Glomerular visceral epithelial cell (primary cell): ENCODE results near the gene ALDH1A2.
"Not testable (repeated sequence)": the region's sequence is repeated elsewhere in the genome, so short reads cannot be mapped to it uniquely, and the experiment has no call there.

Experiments used
- DNase-seq: peaks from one replicate; pipeline ENCODE4 v3.0.0-alpha.2; 2016; ENCODE audit errors: extremely low spot score

The ALDH1A2 gene

DNA sequence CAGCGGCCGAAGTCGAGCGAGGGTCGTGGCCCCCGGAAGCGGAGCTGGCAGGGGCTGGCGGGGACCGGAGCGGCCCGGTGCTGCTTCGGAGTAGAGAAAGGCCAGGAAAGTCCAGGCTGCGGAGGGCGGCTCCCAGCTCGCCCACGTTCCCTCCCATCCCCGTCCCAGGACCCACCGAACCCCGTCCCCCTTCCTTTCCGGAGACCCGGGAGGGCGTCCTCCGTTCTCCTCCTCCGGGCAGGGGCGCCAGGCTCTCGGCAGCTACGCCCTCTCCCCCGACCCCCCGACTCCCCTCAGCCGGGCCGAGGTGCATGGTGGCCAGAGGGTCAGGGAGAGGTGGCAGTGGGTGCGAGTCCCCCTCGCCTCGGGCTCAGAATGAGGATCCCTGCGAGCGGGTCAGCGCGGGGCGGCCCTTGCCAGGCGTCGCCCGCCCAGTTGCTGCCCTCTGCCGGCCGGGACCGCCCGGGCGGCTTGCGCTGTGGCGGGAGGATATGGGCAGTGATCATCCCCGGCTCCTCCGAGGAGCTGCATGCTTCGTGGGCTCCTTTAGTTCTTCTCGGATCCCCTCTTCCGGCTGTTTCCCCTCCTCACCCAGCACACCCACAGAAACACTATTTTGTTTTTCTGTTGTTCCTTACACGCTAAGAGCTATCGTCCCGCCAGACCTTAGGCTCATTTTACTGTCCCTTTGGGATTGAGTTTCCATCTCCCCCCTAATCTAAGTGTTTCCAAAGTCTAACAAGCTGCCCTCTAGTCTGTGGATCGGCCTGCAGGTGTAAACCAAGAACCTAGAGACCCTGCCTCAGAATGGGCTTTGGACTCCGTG lies 744 bp upstream of the ALDH1A2 start:
- peak; percentile 57 for DNase-seq

DNA sequence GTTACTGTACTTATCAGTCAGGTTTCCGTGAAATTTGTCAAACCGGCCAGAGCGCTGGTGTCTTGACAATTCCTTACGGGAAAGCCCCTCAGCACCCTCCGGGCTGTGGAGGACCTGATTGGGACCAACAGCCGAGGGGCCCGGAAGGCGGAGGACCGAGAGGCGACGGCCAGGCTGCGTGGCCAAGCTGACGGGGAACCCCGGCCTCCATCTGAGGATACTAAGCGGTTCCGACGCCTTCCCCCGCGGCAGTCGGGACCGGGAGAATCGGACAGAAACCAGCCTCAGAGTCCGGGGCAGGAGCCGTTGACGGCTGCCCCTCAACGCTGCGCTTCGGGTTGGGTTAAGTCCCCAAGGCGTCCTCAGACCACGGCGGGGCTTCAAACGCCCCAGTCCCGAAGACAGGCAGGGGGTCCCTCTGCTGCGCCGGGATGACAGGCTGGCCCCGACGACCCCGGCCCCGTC lies 499 bp downstream of the ALDH1A2 start:
- no peak for DNase-seq

DNA sequence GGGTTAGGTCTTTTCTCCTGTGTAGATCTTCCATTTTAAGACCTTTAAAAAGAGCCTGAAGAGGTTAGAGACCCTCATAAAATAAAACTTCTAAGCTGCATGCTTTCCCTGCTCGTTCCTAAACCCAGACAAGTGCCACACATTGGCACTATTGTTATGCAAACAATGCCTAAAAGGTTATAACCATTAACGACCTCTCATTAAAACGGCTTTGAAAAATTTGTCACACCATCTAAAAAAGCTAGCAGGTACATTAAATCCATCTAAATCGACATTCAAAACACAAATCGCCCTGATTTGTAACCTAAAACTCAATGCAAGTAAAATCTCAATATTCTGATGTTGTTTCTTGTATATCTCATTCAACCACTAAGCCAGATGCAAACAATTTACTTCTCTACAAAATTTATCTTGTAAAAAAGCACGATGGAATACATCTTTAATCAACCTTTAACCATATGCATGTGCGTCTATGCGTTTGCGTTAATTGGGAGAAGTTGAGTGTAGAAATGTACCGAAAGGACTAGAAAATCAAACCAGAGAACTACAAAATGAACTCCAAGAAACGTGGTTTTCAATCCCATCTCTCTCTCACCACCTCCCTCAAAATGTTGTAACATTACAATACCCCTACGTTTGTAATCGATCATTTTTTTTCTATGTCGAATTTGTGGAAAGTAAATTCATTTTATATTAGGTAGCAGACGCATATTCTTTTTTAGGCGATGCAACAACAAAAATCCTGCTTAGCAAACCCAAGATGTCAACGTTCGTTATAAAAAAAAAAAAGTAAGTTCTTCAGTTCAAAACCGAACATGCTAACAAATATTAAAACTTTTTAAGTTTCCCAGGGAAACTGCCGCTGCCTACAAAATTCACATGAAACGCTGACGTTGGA lies 1.2 kb downstream of the ALDH1A2 start:
- DNase-seq: no peak

DNA sequence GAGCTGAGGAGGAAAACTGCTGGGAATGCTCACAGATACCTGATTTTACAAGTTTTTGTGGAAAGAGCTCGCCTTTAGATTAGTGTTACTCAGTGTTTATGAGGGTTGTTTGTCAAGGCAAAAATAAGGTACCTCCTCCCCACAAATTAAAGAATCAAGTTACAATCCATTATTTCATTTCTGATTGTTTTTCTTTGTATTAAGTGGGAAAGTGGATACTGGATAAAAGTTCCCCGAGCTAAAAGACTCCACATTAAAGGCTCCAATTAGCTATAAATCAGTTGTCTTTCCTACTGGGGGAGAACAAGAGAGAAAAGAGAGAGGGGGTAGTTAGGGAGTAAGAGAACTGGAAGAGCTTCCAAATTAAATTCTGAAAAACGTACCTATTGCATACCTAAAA lies 1.9 kb downstream of the ALDH1A2 start:
- DNase-seq: no peak

DNA sequence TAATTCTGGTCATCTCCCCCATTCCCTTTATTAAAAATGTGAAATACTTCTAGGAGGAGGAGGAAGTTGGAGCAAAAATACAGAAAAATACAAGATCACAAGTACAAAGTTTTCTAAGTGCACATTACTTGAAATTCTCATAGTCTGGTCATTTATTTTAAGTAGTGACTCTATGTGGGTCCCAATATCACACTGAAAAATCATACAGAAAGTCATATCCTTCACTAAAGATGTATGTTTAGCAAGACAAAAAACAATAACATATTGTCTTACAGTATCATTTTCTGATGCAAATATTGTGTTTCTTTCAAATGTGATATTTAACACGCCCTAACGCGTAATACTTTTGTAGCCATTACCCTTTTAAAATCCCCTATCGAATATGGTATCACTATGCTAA lies 2.5 kb downstream of the ALDH1A2 start:
- no peak for DNase-seq

DNA sequence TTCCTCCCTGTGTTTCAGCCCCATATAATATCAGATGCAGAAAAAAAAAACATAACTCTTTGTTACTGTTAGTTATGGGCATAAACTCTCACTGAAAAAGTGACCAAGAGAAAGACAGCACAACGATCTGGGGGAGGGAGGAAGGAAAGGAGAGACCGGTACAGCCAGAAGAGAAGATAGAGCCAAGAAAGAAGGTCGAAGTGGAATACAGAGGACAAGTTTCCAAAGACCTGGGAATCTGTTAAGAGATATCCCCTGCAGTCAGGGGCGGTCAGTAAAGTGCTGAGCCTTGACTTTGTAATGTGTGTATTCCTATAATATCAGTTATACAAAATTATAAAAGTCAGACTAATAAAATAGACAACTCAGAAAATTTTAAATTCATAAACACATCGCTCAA lies 3.3 kb downstream of the ALDH1A2 start:
- no peak for DNase-seq

DNA sequence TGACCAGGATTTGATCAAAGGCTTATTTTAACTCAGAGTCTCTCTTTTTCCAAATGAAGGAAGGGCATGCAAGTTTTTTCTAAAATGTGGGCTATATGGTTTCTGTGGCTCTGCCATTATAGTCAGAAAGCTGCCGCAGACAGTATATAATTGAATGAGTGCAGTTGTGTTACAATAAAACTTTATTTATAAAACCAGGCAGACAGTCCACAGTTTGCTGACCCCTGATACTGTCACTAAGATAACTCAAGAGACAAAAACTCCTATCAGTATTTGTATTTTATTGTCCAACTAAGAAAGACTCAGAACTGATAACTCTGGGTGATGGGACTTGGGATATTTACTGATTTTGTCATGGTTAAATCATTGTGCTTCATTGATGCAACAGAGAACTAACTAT lies 4.9 kb downstream of the ALDH1A2 start:
- no peak for DNase-seq

DNA sequence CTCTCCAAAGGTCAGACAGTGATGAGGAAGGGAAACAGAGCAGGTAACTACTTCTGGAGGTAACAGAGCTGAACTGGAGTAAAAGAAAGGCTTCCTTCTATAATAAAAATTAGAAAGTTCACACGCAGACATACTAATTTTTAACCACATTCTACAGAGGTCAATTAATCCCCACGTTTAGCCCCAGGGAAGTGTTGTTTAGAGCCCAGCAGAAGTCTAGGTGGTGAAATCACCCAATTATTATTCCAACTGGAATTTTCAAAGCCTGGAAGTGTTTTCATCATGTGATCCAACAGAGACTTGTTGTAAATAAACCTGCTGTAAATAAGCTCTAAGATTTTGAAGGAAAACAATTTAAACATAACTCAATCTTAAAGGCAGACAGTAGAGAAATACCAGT lies 6.8 kb downstream of the ALDH1A2 start:
- no peak for DNase-seq

DNA sequence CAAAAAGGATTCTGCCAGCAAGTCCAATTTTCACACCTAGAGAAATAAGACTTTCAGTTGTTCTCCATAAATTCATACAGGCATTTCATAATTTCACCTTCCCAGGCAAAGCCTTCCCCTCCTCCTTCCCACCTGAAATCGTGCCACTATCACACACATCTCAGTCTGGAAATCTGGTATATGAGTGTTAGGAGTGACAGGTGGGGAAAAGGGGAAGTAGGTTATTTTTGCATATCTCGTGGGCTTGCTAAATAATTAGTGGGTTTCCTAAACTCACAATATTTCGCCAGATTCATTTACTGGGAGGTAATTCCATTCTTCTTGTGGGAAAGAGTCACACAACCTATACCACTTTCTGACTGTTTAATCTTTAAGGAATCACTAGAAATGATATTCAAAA lies 7.4 kb downstream of the ALDH1A2 start:
- no peak for DNase-seq

DNA sequence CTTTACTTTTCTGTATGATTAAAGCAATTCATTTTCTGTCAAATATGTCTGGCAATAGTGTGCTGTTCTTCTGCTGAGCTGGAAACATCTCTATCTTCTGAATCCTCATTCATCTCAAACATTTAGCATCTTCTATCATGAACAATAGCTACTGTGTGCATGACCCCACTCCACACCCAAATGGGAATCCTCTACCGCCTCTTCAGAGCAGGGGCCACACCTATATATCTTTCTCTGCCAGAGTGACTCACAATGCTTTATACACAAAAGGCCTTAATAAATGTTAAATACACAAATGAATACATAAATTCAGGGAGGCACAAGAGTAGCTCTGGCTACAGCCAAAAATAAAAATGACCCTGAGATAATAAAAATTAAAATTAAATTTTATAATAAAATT lies 8.0 kb downstream of the ALDH1A2 start:
- no peak for DNase-seq

DNA sequence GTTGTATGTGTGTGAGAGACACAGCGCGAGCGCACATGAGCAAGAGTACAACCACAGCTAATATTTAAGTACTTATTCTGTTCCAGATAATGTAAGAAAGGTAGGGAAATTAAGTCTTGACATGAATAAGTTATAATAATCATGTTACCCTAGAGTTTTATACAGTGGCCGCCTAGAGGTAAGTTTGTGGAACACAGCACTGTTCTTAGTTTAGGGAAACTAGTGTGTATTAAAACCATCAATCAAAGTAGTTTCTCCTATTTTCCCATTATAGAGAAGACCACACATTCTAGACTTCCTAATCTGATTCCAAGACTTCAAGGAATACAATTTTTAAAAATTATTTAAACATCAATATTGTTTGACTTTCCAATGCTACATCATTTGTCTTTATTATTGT lies 9.5 kb downstream of the ALDH1A2 start:
- DNase-seq: no peak

DNA sequence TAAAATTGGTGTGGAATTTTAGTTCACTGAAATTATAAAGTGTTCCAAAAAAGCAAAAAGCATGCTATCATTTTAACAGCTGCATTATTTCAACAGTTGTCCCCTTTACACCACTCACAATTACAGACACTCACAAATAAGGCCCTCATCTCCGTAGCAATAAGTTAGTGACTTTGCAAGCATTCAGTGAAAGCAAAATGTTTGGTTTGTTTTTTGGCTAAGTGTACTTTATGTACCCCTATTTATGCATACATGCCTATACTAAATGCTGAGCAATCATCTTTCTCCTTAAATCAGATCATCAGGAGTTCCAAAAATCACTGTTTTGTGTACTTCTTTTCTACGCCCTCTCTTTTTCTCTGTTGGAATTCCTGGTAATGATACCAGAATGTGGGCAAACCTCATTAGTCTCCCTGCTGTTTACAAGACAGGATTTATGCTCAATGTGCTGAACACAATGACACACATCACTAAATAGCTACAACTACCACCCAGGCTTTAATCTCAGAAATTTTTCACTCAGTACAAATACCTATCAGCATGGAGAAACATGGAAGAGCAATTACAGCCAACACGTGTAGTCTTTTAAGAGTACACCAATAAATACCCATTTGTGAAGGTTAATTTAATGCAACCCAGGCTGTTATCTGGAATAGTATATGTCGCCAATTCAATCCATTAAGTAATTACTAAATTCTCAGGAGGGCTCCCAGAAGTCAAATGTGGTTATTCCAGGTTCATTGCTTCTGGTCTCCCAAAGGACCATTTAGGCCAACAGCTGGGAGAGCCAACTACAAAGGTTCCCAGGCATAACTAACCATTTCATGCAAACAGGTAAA lies 12.0 kb downstream of the ALDH1A2 start:
- no peak for DNase-seq

DNA sequence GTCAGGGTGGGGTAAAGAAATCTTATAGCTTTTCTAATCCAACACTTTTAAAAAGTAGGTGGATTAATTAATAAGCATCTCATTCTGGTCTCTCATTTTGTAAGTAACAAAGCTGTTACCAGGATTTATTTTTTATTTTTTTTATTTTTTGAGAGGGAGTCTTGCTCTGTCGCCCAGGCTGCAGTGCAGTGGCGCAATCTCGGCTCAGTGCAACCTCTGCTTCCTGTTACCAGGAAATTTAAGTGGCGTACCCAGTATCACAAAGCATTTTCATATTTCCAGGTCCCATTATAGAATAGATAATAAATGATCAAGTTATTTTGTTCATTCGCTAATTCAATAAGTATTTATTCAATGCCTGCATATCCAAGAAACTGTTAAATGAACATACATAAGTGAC lies 13.2 kb downstream of the ALDH1A2 start:
- DNase-seq: no peak

DNA sequence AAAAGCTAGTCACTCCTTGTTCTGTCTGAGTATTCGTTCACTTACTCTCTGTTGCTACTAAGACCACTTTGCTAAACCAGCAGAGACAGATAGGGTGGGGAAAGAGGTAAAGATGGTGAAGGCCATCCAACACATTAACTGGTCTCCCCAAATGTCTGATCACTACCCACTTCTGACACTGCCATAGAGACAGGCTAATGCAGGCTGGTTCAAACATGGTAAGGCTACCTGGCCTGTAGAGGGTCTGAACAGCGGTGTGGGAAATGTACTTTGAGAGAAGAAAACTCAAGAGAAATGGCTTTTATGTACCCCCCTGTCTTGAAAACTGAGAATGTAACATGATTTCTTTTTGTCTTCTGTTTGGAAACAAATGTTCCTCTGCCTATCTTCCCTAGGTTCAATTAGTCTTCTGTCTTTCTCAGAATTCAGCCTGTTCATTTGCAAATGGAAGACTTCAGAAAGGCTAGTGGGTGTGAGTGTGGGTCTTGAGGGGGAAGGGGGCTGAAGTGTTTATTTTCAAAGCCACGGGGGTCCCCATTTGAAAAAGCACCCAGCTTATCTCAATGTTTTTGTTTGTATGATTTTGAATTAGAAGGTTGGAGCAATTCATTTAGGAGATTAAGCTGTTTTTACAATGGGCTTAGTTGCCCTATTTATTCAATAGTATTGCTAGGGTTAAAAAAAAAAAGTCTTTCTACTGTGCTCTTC lies 15.8 kb downstream of the ALDH1A2 start:
- no peak for DNase-seq

DNA sequence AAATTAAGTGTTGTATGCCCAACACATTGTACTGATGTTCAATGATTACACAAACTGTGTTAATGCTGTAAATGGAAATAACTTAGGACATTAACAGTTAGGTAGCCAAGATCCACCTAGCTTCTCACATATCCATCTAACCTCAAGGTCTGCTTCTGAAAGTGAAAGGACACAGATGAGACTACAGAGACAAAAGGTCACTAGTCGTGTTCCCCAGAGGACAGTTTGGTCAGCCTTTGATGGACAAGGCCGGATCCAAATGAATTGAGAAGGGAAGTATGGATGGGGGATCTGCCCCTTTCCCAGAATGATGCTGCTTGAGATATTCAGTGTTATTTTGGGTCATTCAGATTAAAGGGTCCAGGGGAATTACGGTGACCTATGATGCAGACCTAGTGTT lies 17.2 kb downstream of the ALDH1A2 start:
- DNase-seq: no peak

DNA sequence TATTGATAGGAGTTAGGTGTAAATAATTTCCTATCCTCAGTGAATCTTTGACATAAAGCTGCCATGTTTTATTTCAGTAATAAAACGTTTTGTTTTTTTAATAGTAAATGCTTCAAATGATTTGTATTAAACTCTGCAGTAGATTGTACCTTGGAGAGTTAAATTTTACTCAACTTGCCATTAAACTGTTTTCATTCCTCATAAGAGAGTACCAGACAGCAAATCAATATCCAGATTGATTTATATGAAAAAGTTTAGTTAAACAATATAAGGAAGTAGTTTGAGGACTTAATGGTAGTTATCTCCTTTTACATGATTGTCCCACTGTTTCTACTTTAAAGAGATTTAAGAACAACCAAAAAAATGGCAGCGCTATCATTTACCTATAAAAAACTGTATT lies 18.4 kb downstream of the ALDH1A2 start:
- no peak for DNase-seq

DNA sequence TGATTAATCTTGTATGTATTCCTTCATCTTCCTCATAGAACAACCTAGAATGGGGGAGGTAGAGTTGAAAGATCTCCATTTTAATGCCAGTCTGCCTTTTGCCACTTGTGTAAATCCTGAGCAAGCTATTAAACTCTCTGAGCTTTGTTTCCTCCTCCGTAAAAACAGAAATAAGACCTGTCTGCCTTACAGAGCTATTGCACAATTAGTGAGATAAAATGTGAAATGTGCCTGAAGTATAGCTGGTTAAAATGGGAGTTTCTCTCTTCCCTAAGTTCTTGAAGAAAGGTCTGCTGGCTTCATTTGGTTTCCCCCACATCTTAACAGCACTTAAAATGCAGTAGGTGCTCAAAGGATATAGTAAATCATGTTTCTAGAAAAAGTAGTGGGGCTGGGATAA lies 19.0 kb downstream of the ALDH1A2 start:
- DNase-seq: no peak

DNA sequence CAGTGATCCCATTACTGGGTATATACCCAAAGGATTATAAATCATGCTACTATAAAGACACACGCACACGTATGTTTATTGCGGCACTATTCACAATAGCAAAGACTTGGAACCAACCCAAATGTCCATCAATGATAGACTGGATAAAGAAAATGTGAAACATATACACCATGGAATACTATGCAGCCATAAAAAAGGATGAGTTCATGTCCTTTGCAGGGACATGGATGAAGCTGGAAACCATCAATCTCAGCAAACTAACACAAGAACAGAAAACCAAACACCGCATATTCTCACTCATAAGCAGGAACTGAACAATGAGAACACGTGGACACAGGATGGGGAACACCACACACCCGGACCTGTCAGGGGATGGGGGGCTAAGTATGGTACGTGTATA lies 20.1 kb downstream of the ALDH1A2 start:
- DNase-seq: not testable (repeated sequence)

DNA sequence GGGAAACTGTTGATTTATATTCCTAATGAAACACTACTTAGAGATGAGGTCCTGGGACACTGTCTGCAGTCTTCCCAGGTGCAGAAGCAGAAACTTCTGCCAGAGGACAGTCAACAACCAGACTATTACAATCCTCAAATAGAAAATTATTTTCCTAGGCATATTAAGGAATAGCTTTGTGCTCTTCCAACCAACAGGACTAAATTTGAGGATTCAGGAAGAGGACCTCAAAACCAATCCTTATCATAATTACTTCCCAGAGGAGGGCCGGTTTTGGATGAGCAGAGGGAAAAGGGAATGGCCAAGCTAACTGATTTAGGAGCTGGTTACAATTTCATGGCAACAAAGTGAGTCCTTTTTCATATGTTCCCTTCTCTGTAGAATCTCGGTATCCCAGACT lies 21.0 kb downstream of the ALDH1A2 start:
- DNase-seq: no peak

DNA sequence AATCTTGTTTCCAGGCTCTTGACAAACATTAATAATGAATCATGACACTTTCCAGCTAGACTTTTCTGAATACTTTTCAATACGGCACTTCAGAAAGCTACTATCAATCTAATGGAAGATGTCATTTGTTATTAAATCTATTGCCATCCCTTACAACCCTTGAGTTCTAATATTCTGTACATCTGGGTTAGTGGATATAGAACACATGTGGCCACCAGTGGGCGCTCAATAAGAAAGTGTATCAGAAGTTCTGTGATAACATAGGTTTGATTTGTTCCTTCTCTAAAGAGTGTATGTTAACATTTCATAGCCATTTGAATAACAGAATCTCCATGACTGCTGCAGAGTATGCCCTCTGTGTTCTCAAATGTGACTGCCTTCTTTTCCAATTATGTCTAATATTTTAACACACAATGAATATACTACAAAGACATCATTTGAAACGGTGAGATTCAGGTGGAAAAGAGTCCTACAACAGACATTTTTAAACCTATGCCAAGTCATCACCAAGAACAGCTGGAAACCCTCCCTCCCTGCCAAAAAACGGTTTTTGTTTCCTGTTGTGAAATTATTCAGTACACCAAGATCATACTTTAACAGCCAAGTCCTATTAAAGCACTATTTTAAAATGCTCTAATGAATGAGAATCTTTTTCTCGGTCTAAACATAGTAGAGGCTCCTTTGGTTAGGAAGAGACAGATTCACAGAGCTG lies 22.2 kb downstream of the ALDH1A2 start:
- DNase-seq: peak; percentile 9

DNA sequence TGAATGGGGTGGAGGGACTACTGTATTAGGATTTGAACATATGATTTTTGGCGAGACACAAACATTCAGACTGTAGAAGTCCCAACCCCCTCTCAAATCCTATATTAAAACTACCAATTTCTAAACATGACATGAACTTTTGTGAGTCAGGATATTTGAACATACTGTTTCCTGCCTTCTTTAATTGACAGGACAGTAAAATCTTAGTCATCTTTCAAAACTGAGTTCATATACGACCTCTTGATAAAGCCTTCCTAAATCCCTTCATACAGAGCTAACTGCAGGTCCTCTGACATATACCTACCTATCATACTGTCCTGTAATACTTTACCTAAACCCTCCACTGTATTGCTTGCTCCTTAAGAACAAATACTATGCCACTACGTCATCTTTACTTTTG lies 23.5 kb downstream of the ALDH1A2 start:
- no peak for DNase-seq
